Endodermal cell (in vitro differentiated cells): ENCODE measurements around the gene EGFL8. TPM values are rescaled to one million over a fixed set of nuclear protein-coding genes. Genes with fewer than 3 reads are reported as not detected.
A peak's percentile ranks its signal among the peaks of the same experiment; 100 is the strongest.

Experiments used
- DNase-seq: peaks from one replicate; pipeline ENCODE4 v3.0.0-alpha.2; 2017
- H3K27ac ChIP-seq: 2 replicates; pipeline ENCODE4 v1.5.1; 2013; ENCODE audit warnings: mild to moderate bottlenecking, low read depth, low read length, moderate library complexity
- H3K27me3 ChIP-seq: 2 replicates; pipeline ENCODE4 v1.6.1; 2013; ENCODE audit warnings: mild to moderate bottlenecking, low read length, moderate library complexity; ENCODE audit not compliant: insufficient read depth, control insufficient read depth, poor library complexity, severe bottlenecking
- H3K36me3 ChIP-seq: 2 replicates; pipeline ENCODE4 v1.7.0; 2013; ENCODE audit warnings: mild to moderate bottlenecking, low read length, moderate library complexity; ENCODE audit not compliant: control insufficient read depth, insufficient read depth
- H3K4me1 ChIP-seq: one replicate; pipeline ENCODE4 v1.7.0; 2013; ENCODE audit warnings: low read length; ENCODE audit not compliant: control insufficient read depth, insufficient read depth
- H3K4me3 ChIP-seq: 2 replicates; pipeline ENCODE4 v1.5.1; 2013; ENCODE audit warnings: mild to moderate bottlenecking, low read length, moderate library complexity
- H3K9ac ChIP-seq: 2 replicates; pipeline ENCODE4 v1.6.1; 2013; ENCODE audit warnings: mild to moderate bottlenecking, low read length, moderate library complexity; ENCODE audit not compliant: poor library complexity, severe bottlenecking; ENCODE audit errors: extremely low read depth
- H3K9me3 ChIP-seq: 2 replicates; pipeline ENCODE4 v1.6.1; 2013; ENCODE audit warnings: mild to moderate bottlenecking, low read length, moderate library complexity; ENCODE audit not compliant: control insufficient read depth
- H3K27ac Mint-ChIP-seq: 2 replicates; pipeline ENCODE4 v1.8.0; 2020; ENCODE audit warnings: mixed read lengths
- H3K27me3 Mint-ChIP-seq: 2 replicates; pipeline ENCODE4 v1.8.0; 2021; ENCODE audit warnings: mild to moderate bottlenecking, mixed read lengths; ENCODE audit not compliant: insufficient read depth
- H3K36me3 Mint-ChIP-seq: 2 replicates; pipeline ENCODE4 v1.8.0; 2020; ENCODE audit warnings: low read depth, mixed read lengths
- H3K4me1 Mint-ChIP-seq: 2 replicates; pipeline ENCODE4 v1.8.0; 2020; ENCODE audit warnings: mixed read lengths
- H3K4me3 Mint-ChIP-seq: 2 replicates; pipeline ENCODE4 v1.8.0; 2020; ENCODE audit warnings: mild to moderate bottlenecking, moderate library complexity, mixed read lengths
- H3K9me3 Mint-ChIP-seq: 2 replicates; pipeline ENCODE4 v1.8.0; 2020; ENCODE audit warnings: mild to moderate bottlenecking, mixed read lengths
- CTCF ChIP-seq: fragments of 200-600 bp; sonication (generic); conservative IDR thresholded peaks from 2 replicates; pipeline ENCODE4 v1.5.0; 2021; ENCODE audit warnings: antibody characterized with exemption, mild to moderate bottlenecking
- WGBS, 2 experiments: methylation state at CpG; one replicate each; pipeline versions ENCODE4 v1.1.5 to v1.1.7; 2013; ENCODE audit warnings: missing lambda C conversion rate in 2 of 2, mixed read lengths in 1 of 2; ENCODE audit not compliant: insufficient coverage in 1 of 2, insufficient read length in 1 of 2; 5-methylcytosine and 5-hydroxymethylcytosine counted together
- total RNA-seq, 2 donors: library from RNA; stranded (reverse); fragmentation: NEBNext Ultra II Directional in 1 of 2; extraction: Animal tissue kit (Norgen Biotek cat#: 25700) in 1 of 2; gene quantifications; 2 replicates in 1 of 2; 3 replicates in 1 of 2; pipeline ENCODE4 v1.2.1, GENCODE V29; 2021

The EGFL8 gene
- total RNA-seq, 2 donors from 2014 or later: 27.9 to 39.6 TPM

- peak overlapping the region; percentile 75 for H3K27ac Mint-ChIP-seq
- H3K4me3 ChIP-seq: no peak overlapping the region
Measured at GRCh38 chr6:32181915-32182529, 17.6 kb downstream of the EGFL8 start.

GRCh38 chr6:32182555-32182981 lies 18.2 kb downstream of the EGFL8 start:
- no peaks in the 10 kb centered on the region for H3K9me3 ChIP-seq
- H3K36me3 Mint-ChIP-seq: peaks cover 46% of the 10 kb centered on the region
- TF ChIP-seq CTCF: no peak
- H3K27me3 Mint-ChIP-seq: no peaks in the 10 kb centered on the region
- no peaks in the 10 kb centered on the region for H3K4me1 ChIP-seq
- no peak overlapping the region for H3K9ac ChIP-seq
- no peak overlapping the region for H3K27ac ChIP-seq
- WGBS, 2 experiments: 96 to 100% methylated on average over 1 to 10 of the region's 10 CpGs
- H3K27me3 ChIP-seq: no peaks in the 10 kb centered on the region
- no peak overlapping the region for H3K4me3 ChIP-seq
- H3K4me1 Mint-ChIP-seq: peaks cover 33% of the 10 kb centered on the region
- H3K27ac Mint-ChIP-seq: peak overlapping the region; percentile 75
- no peaks in the 10 kb centered on the region for H3K9me3 Mint-ChIP-seq
- H3K4me3 Mint-ChIP-seq: no peak overlapping the region
- peaks cover 25% of the 10 kb centered on the region for H3K36me3 ChIP-seq
- DNase-seq: no peak

More at GRCh38 chr6:32181915-32182529, 17.6 kb downstream of the EGFL8 start:
- no peaks in the 10 kb centered on the region for H3K27me3 ChIP-seq
- no peaks in the 10 kb centered on the region for H3K9me3 ChIP-seq
- no peaks in the 10 kb centered on the region for H3K4me1 ChIP-seq
- no peak overlapping the region for H3K9ac ChIP-seq
- H3K36me3 Mint-ChIP-seq: peaks cover 40% of the 10 kb centered on the region
- peak; percentile 49 for TF ChIP-seq CTCF
- no peak overlapping the region for H3K4me3 Mint-ChIP-seq
- H3K9me3 Mint-ChIP-seq: no peaks in the 10 kb centered on the region
- no peak overlapping the region for H3K27ac ChIP-seq
- H3K27me3 Mint-ChIP-seq: no peaks in the 10 kb centered on the region
- 95 to 100% methylated on average over 2 to 10 of the region's 10 CpGs for WGBS, 2 experiments
- H3K4me1 Mint-ChIP-seq: peaks cover 30% of the 10 kb centered on the region
- H3K36me3 ChIP-seq: peaks cover 20% of the 10 kb centered on the region
- DNase-seq: no peak

- TF ChIP-seq CTCF: no peak
- WGBS, 2 experiments: 89 to 100% methylated on average over 1 to 3 of the region's 3 CpGs
- Histone ChIP-seq H3K27me3 (no peaks in the 10 kb centered on the region), H3K4me1 (no peaks in the 10 kb centered on the region), H3K36me3 (peaks cover 30% of the 10 kb centered on the region), H3K27ac (no peak overlapping the region), H3K9ac (no peak overlapping the region), H3K9me3 (no peaks in the 10 kb centered on the region), H3K4me3 (no peak overlapping the region)
- Mint-ChIP-seq H3K4me3 (no peak overlapping the region), H3K4me1 (peaks cover 34% of the 10 kb centered on the region), H3K27ac (peak overlapping the region; percentile 75), H3K36me3 (peaks cover 50% of the 10 kb centered on the region), H3K27me3 (no peaks in the 10 kb centered on the region), H3K9me3 (no peaks in the 10 kb centered on the region)
- DNase-seq: no peak
Measured at GRCh38 chr6:32183030-32183429, 18.6 kb downstream of the EGFL8 start.
